Pancreas (tissue), 10 donors: ENCODE results near the gene TMEM252. TPM values are rescaled to one million over a fixed set of nuclear protein-coding genes. Genes with fewer than 3 reads are reported as not detected.

Source experiments
- ATAC-seq, 4 donors: fragments of 200-7000 bp; cut with Tn5 transposase; one replicate each; pipeline versions ENCODE4 v1.8.0 to v1.9.1; 2020; ENCODE audit warnings: mild to moderate bottlenecking in 4 of 4, moderate library complexity in 4 of 4
- DNase-seq, 6 donors: peaks; one replicate each; pipeline ENCODE4 v3.0.0-alpha.2; 2020
- FAIRE-seq: peaks from 2 replicates; lab custom pipeline; 2012; peaks lifted over from hg19 to GRCh38; lab: Jason Lieb, UNC
- H3K27ac ChIP-seq, 4 donors: fragments of 200-600 bp; sonication (generic); 1 replicate in 3 of 4; 2 replicates in 1 of 4; pipeline versions ENCODE4 v1.5.0 to v1.8.0; 2020
- H3K27me3 ChIP-seq, 4 donors: fragments of 200-600 bp; one replicate each; pipeline ENCODE4 v1.8.0; 2021
- H3K36me3 ChIP-seq, 3 donors: fragments of 200-600 bp; sonication (generic) in 1 of 3; one replicate each; pipeline versions ENCODE4 v1.5.0 to v1.8.0; 2020 to 2021
- H3K4me1 ChIP-seq, 3 donors: fragments of 200-600 bp; one replicate each; pipeline ENCODE4 v1.8.0; 2021
- H3K4me3 ChIP-seq, 4 donors: fragments of 200-600 bp; sonication (generic) in 2 of 4; one replicate each; pipeline versions ENCODE4 v1.5.0 to v1.8.0; 2020 to 2021
- H3K9me3 ChIP-seq, 4 donors: fragments of 200-600 bp; one replicate each; pipeline ENCODE4 v1.8.0; 2021
- CTCF ChIP-seq, 4 donors: fragments of 200-600 bp; sonication (generic) in 3 of 4; IDR thresholded peaks; one replicate each; pipeline versions ENCODE4 v1.5.0 to v1.8.0; 2021; ENCODE audit warnings: antibody characterized with exemption in 4 of 4
- WGBS, 2 donors: extraction: QIAGEN DNeasy Blood & Tissue Kit; methylation state at CpG; one replicate each; pipeline ENCODE4 v1.1.7; 2013; 5-methylcytosine and 5-hydroxymethylcytosine counted together
- intact Hi-C, 3 donors: fragments of 100-400 bp; cut with DNase I; formaldehyde crosslinking; loops; one replicate each; pipeline versions ENCODE4 v1.11.1 to v1.14.2; 2022
- polyA plus RNA-seq, 2 donors: library from polyadenylated mRNA; stranded (reverse); fragments of 200-250 nt; gene quantifications; one replicate each; pipeline ENCODE4 v1.2.3, GENCODE V29; 2013
- total RNA-seq, 6 donors: library from RNA; stranded (reverse); fragmentation: NEBNext Ultra II Directional in 4 of 6; extraction: Animal tissue kit (Norgen Biotek cat#: 25700) in 4 of 6; gene quantifications; one replicate each; pipeline versions ENCODE4 v1.2.1 to v1.2.4, GENCODE V29; 2021 to 2023
- donor health status: healthy with polysubstance abuse.
- donor health status: DM: no; HTN: no; CAD: no; lungs with moderate emphysema.
- donor health status: DM: no; HTN: no; CAD: no.
- donor health status: control.
- donor health status: control.
- donor health status: Bipolar disorder and iron deficiency.
- donor health status: DM: yes; HTN: yes; CAD: no.
- donor health status: DM: no; HTN: no; CAD: no.
- donor health status: DM: no; HTN: no; CAD: no.
- donor health status: DM: yes; HTN: yes; CAD: no.

TMEM252 gene
- total and polyA plus RNA-seq, 8 donors: not detected

- WGBS, 2 donors: 5 to 16% methylated on average over 6 of the region's 6 CpGs
- no peak for TF ChIP-seq CTCF (IDR thresholded peaks at IDR 0.05)
- peak in 2 of 6 donors; percentile 30 to 44 for DNase-seq
- Histone ChIP-seq H3K27ac (no peak overlapping the region), H3K4me3 (no peak overlapping the region), H3K4me1 (peaks cover 0 to 5% (median 0%) of the 10 kb centered on the region in 3 donors), H3K9me3 (no peaks in the 10 kb centered on the region), H3K36me3 (no peaks in the 10 kb centered on the region), H3K27me3 (no peaks in the 10 kb centered on the region)
- ATAC-seq: peak; percentile 83 to 96 (median 92)
- intact Hi-C loops: no loop called here
- no peak for FAIRE-seq
These were observed 47.9 kb downstream of the TMEM252 start for GRCh38 chr9:68492806-68493205.

GRCh38 chr9:68489646-68490045 is 51.0 kb downstream of the TMEM252 start:
- FAIRE-seq (peak; percentile 17), DNase-seq (no peak), ATAC-seq (no peak)
- WGBS, 2 donors: 78 to 82% methylated on average over 4 of the region's 4 CpGs
- no peaks in the 10 kb centered on the region for H3K27me3 ChIP-seq
- H3K27ac ChIP-seq: no peak overlapping the region
- intact Hi-C loops: no loop called here
- no peak for TF ChIP-seq CTCF (IDR thresholded peaks at IDR 0.05)
- H3K9me3 ChIP-seq: no peaks in the 10 kb centered on the region
- no peaks in the 10 kb centered on the region for H3K36me3 ChIP-seq
- no peak overlapping the region for H3K4me3 ChIP-seq
- peaks cover 0 to 5% (median 0%) of the 10 kb centered on the region in 3 donors for H3K4me1 ChIP-seq

- Histone ChIP-seq H3K36me3 (no peaks in the 10 kb centered on the region), H3K4me3 (no peak overlapping the region), H3K9me3 (no peaks in the 10 kb centered on the region), H3K4me1 (peaks cover 0 to 5% (median 0%) of the 10 kb centered on the region in 3 donors), H3K27me3 (no peaks in the 10 kb centered on the region), H3K27ac (no peak overlapping the region)
- DNase-seq (no peak), ATAC-seq (no peak), FAIRE-seq (no peak)
- 63 to 81% methylated on average over 2 of the region's 2 CpGs for WGBS, 2 donors
- TF ChIP-seq CTCF (IDR thresholded peaks at IDR 0.05): no peak
- intact Hi-C loops: no loop called here
These were observed 52.6 kb downstream of the TMEM252 start for GRCh38 chr9:68488126-68488525.

Other genes with a start within 250 kb of the TMEM252 start
- under 1 TPM in 3 of 6 donors, not detected in 3; 0.08 to 0.22 (median 0.12) TPM for gene FOXD4L3, start 238.0 kb downstream of the TMEM252 start, total RNA-seq
- under 1 TPM; 0.05 to 0.15 TPM for gene FOXD4L3, start 238.0 kb downstream of the TMEM252 start, polyA plus RNA-seq
- gene PGM5, start 184.3 kb downstream of the TMEM252 start, total RNA-seq: 1 to 10 TPM; 1.9 to 4.6 (median 2.5) TPM
- gene PGM5, start 184.3 kb downstream of the TMEM252 start, polyA plus RNA-seq: 1 to 10 TPM; 2.2 to 2.4 TPM
- 1 to 10 TPM; 5.3 to 6.9 (median 6.4) TPM for gene PIP5K1B, start 164.4 kb upstream of the TMEM252 start, total RNA-seq
- gene PIP5K1B, start 164.4 kb upstream of the TMEM252 start, polyA plus RNA-seq: 1 to 10 TPM; 1.3 to 1.5 TPM